Adipocyte (in vitro differentiated cells): Measurements from ENCODE around the gene CBLN3.

ENCODE experiments used
- DNase-seq: peaks from one replicate; pipeline ENCODE4 v3.0.0-alpha.2; 2015; ENCODE audit warnings: low read depth
- H3K27me3 ChIP-seq: replicated peaks from 2 replicates; pipeline ENCODE4 v1.7.0; 2013; ENCODE audit warnings: mild to moderate bottlenecking, low read length, moderate library complexity; ENCODE audit not compliant: control insufficient read depth, insufficient read depth
- H3K36me3 ChIP-seq: 2 replicates; pipeline ENCODE4 v1.7.0; 2013; ENCODE audit warnings: low read length, mild to moderate bottlenecking, moderate library complexity; ENCODE audit not compliant: control insufficient read depth, insufficient read depth, severe bottlenecking
- H3K4me1 ChIP-seq: 2 replicates; pipeline ENCODE4 v1.7.0; 2013; ENCODE audit warnings: mild to moderate bottlenecking, low read length, moderate library complexity; ENCODE audit not compliant: control insufficient read depth, insufficient read depth
- H3K4me3 ChIP-seq: 2 replicates; pipeline ENCODE4 v1.7.0; 2013; ENCODE audit warnings: mild to moderate bottlenecking, low read length, moderate library complexity
- H3K9ac ChIP-seq: 2 replicates; pipeline ENCODE4 v1.7.0; 2013; ENCODE audit warnings: mild to moderate bottlenecking, low read length, moderate library complexity
- H3K9me3 ChIP-seq: 2 replicates; pipeline ENCODE4 v1.7.0; 2013; ENCODE audit warnings: mild to moderate bottlenecking, low read length, moderate library complexity; ENCODE audit not compliant: control insufficient read depth

The CBLN3 gene

DNA sequence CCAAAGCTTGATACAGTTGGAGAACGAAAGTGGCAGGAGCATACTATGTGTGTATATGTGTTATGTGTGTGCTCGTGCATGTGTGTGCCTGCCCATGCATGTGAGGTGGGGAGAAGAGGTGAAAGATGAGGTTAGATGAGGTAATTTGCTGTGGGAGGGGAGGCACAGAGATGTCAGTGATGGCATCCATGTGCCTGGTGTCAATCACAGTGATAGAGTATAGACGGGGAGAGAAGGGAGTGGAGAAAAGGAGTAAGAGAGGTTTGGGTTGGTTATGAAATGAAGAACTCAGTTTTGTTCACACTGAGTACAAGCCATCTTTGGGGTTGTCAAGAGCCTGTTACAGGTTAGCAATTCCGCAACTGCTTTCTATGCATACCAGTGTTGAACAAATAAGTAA is 45.3 kb downstream of the CBLN3 start:
- Histone ChIP-seq H3K4me3 (no peak overlapping the region), H3K9me3 (no peaks in the 10 kb centered on the region), H3K4me1 (peaks cover 5% of the 10 kb centered on the region), H3K27me3 (no peaks in the 10 kb centered on the region), H3K9ac (no peak overlapping the region), H3K36me3 (no peaks in the 10 kb centered on the region)
- no peak for DNase-seq

DNA sequence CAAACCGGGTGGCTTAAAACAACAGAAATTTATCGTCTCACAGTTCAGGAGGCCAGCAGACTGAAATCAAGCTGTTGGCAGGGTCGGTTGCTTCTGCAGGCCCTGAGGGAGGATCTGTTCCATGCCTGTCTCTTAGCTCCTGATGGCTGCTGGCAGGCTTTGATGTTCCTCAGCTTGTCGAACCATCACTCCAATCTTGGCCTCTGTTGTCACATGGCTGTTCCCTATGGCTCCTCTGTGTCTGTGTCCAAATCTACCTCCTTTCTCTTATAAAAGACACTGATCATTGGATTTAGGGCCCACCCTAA is 47.5 kb downstream of the CBLN3 start:
- Histone ChIP-seq H3K4me1 (no peaks in the 10 kb centered on the region), H3K4me3 (no peak overlapping the region), H3K9me3 (no peaks in the 10 kb centered on the region), H3K27me3 (no peaks in the 10 kb centered on the region), H3K9ac (no peak overlapping the region), H3K36me3 (no peaks in the 10 kb centered on the region)
- DNase-seq, result no peak

DNA sequence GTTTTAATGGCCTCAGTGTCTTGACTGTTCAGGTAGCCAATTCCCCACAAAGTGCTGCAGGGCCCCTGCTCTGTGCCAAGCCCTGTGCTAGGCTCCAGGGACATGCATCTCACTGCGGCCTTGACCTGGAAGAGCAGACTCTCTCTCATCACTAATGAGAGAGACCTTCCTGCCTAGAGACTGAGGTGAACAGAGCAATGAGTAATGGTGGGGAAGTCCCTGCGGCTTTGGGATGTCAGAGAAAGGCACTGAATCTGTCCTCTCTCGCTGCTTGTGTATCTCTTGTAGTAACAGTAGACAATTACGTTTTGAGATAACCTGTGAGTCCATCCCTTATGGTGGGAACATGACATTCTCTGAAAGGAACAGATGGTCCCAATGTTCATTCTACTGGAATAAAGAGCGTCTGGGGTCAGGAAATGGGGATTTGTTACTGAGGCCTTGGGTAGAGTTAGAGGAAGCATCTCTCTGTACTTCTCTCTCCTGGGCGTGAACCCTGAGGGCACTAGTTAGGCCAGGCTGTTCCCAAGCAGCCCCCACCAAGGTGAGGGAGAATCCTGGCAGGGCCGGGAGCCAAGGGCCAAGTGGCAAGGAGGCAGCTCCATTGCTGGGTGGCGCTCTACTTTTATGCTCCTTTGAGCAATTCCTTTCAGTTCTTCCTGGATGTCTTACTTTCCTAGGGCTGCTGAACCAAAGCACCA is 48.0 kb downstream of the CBLN3 start:
- Histone ChIP-seq H3K36me3 (peaks cover 2% of the 10 kb centered on the region), H3K9me3 (no peaks in the 10 kb centered on the region), H3K4me3 (no peak overlapping the region), H3K4me1 (no peaks in the 10 kb centered on the region), H3K9ac (no peak overlapping the region), H3K27me3 (no peaks in the 10 kb centered on the region)
- DNase-seq, result no peak

DNA sequence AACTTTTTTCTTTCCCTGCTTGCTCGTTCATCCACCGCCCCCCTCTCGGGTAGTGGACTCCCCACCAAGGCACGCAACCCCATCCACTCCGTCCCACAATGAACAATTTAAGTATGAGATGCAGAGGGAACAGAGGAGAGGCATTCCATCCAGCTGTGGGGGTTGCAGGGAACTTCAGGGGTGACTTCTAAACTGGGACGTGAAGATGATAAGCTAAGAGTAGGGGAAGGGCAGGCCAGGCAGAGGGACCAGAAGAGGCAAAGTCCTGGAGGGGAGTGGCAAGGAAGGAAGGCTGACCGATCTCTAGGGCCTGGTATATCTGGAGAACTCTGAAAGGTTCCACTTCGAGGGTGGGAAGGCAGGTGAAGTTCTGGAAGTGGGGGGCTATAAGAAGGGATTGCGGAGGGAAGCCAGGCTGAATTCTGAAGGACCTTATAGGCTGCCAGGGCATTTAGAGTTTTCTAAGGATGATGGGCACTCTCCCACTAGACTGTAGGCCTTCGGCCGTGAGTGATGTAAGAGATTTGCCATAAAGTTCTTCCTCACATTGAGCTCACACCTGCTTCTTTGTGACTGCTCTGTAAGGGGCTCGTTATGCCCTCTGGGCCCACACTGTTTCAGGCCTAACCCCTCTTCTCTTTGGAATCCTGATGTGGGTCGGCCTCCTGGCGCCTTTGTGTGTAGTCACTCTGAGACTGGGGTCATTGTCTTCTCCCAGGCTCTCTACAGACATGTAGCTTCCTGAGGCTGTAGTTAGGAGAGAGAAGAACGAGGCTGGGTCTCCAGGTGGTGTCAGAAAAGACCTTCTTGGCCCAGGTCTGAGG is 49.3 kb downstream of the CBLN3 start:
- Histone ChIP-seq H3K27me3 (no peaks in the 10 kb centered on the region), H3K36me3 (peaks cover 8% of the 10 kb centered on the region), H3K9me3 (no peaks in the 10 kb centered on the region), H3K9ac (no peak overlapping the region), H3K4me1 (no peaks in the 10 kb centered on the region), H3K4me3 (no peak overlapping the region)
- no peak for DNase-seq

DNA sequence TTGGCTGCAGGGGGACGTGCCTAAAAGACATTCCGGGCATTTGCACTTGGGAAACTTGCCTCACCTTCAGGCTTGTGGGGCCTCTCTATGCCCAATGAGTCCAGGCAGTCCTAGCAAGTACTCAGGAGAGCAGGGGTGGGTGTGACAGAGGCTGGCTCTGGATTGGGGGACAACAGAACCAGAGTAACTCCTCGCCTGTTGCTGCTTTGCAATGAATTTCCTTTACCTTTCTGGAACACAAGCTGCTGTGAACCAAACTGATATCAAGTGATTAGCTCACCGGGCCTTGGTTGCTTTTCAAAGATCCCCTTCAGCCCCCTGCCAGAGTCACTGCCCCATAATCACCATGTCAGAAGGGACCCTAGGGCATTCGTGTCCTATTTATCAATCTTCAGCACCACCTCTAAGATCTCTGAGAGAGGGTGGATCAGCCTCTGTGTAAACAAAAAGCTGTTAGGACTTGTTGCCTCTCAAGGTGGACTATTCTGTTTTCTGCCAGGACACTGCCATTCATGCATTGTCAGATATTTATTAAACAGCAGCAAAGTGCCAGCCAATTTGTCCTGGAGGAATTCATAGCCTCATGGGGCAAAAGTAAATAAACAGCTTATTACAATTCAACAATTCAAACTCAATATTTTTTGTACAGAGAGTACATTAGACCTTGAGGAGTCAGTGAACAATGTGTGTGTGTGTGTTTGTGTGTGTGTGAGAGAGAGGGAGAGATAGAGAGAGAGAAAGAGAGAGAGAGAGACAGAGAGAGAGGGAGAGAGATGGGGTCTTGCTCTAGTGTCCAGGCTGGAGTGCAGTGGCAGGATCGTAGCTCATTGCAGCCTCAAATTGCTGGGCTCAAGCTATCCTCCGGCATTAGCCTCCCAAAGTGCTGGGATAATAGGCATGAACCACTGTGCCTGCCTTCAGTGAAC is 50.2 kb downstream of the CBLN3 start:
- no peak for DNase-seq
- Histone ChIP-seq H3K36me3 (peaks cover 14% of the 10 kb centered on the region), H3K9ac (no peak overlapping the region), H3K27me3 (no peaks in the 10 kb centered on the region), H3K9me3 (no peaks in the 10 kb centered on the region), H3K4me1 (no peaks in the 10 kb centered on the region), H3K4me3 (no peak overlapping the region)

DNA sequence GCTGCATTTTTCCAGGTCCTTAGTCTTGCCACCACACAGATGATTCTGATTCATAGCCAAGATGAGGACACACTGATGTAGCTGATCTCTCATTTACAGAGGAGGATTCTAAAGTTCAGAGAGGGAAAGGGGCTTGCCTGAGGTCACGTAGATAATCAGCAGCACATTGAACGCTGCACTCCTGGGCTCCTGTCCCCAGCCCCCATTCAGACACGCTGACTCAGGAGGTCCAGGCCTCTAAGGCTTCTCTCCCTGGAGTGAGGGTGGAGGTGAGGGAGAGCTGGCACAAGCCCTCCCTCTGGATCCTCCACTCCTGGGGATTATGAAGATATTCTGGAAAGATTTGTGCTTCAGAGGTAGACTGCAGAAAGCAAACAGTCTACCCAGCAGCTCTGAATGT is 51.1 kb downstream of the CBLN3 start:
- peaks cover 18% of the 10 kb centered on the region for H3K36me3 ChIP-seq
- no peak overlapping the region for H3K9ac ChIP-seq
- H3K4me3 ChIP-seq, result no peak overlapping the region
- no peaks in the 10 kb centered on the region for H3K9me3 ChIP-seq
- no peaks in the 10 kb centered on the region for H3K27me3 ChIP-seq
- H3K4me1 ChIP-seq, result no peaks in the 10 kb centered on the region
- no peak for DNase-seq

DNA sequence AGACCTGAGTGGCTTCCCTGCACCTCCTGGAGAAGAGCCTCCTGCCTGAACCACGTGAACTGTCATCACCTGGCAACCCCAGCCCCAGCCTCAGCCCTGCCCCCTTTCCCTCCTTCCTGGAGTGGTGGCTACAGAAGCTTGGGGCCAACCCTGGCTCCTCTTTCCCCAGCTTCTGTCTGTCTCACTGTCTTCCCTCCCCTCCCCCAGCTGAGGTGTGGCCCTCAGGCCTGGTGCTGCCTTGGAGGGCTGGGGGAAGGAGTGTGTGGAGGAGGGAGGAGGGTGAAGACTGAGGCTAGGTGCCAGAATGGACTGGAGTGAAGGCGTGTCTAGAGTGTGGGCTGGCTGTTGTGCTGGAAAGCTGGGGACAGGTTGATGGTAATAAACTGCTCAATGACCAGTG is 51.8 kb downstream of the CBLN3 start:
- no peak for DNase-seq
- Histone ChIP-seq H3K9me3 (no peaks in the 10 kb centered on the region), H3K4me1 (peaks cover 1% of the 10 kb centered on the region), H3K9ac (no peak overlapping the region), H3K4me3 (no peak overlapping the region), H3K27me3 (no peaks in the 10 kb centered on the region), H3K36me3 (peaks cover 23% of the 10 kb centered on the region)

DNA sequence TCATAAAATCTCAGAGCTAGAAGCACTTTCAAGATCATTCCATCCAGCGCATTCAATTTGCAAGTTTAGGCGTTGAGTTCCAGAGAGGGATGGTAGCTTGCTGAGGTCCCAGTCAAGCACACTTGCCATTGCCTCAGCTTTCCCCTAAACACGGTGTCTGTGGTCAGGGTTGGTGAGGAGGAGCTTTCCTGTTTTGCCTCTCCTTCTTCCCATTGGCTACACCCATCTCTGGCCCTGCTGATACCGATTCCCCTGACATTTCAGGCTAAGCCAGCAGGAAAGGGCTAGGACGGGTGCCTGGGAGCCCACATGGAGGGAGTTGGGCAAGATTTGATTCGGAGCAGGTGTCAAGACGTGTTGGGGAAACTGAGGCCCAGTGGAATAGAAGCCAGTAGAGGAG is 52.3 kb downstream of the CBLN3 start:
- Histone ChIP-seq H3K4me3 (no peak overlapping the region), H3K27me3 (no peaks in the 10 kb centered on the region), H3K36me3 (peaks cover 23% of the 10 kb centered on the region), H3K4me1 (peaks cover 7% of the 10 kb centered on the region), H3K9ac (no peak overlapping the region), H3K9me3 (no peaks in the 10 kb centered on the region)
- no peak for DNase-seq
